Measurements from ENCODE around the gene RGS21. TPM values are rescaled to one million over a fixed set of nuclear protein-coding genes. Genes with fewer than 3 reads are reported as not detected.

The RGS21 gene
- total RNA-seq, 2 experiments from 2014 or later, result not detected

GRCh38 chr1:192386051-192386650, 69.4 kb downstream of the RGS21 start:
- Mint-ChIP-seq H3K9me3 (no peaks in the 10 kb centered on the region), H3K4me1 (ENCODE audit: low read depth) (no peaks in the 10 kb centered on the region), H3K4me3 (no peak overlapping the region), H3K27me3 (no peaks in the 10 kb centered on the region), H3K27ac (no peak overlapping the region), H3K36me3 (no peaks in the 10 kb centered on the region)
- no peak for DNase-seq
- CTCF ChIA-PET, result no interaction called here
- POLR2A ChIA-PET, result no interaction called here
- intact Hi-C loops (cut with micrococcal nuclease), result no loop called here

- DNase-seq, result no peak
- ChIA-PET POLR2A (no interaction called here), CTCF (no interaction called here)
- Mint-ChIP-seq H3K27me3 (no peaks in the 10 kb centered on the region), H3K27ac (no peak overlapping the region), H3K9me3 (no peaks in the 10 kb centered on the region), H3K4me3 (no peak overlapping the region), H3K4me1 (ENCODE audit: low read depth) (no peaks in the 10 kb centered on the region), H3K36me3 (no peaks in the 10 kb centered on the region)
- intact Hi-C loops (cut with micrococcal nuclease), result no loop called here
Observed at GRCh38 chr1:192395211-192395610, 78.4 kb downstream of the RGS21 start.

GRCh38 chr1:192395895-192396294, 79.1 kb downstream of the RGS21 start:
- no peaks in the 10 kb centered on the region for H3K9me3 Mint-ChIP-seq
- ChIA-PET POLR2A (no interaction called here), CTCF (no interaction called here)
- no peaks in the 10 kb centered on the region for H3K36me3 Mint-ChIP-seq
- H3K27ac Mint-ChIP-seq, result no peak overlapping the region
- H3K4me3 Mint-ChIP-seq, result no peak overlapping the region
- no peaks in the 10 kb centered on the region for H3K27me3 Mint-ChIP-seq
- DNase-seq, result no peak
- no peaks in the 10 kb centered on the region for H3K4me1 Mint-ChIP-seq (ENCODE audit: low read depth)
- intact Hi-C loops (cut with micrococcal nuclease), result no loop called here

GRCh38 chr1:192399161-192399560, 82.4 kb downstream of the RGS21 start:
- intact Hi-C loops (cut with micrococcal nuclease), result no loop called here
- no peaks in the 10 kb centered on the region for H3K27me3 Mint-ChIP-seq
- H3K9me3 Mint-ChIP-seq, result no peaks in the 10 kb centered on the region
- no peak overlapping the region for H3K4me3 Mint-ChIP-seq
- H3K27ac Mint-ChIP-seq, result no peak overlapping the region
- H3K4me1 Mint-ChIP-seq (ENCODE audit: low read depth), result no peaks in the 10 kb centered on the region
- no peaks in the 10 kb centered on the region for H3K36me3 Mint-ChIP-seq
- POLR2A ChIA-PET, result no interaction called here
- DNase-seq, result no peak
- CTCF ChIA-PET, result no interaction called here

GRCh38 chr1:192401825-192402224, 85.0 kb downstream of the RGS21 start:
- H3K27ac Mint-ChIP-seq, result no peak overlapping the region
- ChIA-PET CTCF (no interaction called here), POLR2A (no interaction called here)
- H3K4me1 Mint-ChIP-seq (ENCODE audit: low read depth), result no peaks in the 10 kb centered on the region
- no peaks in the 10 kb centered on the region for H3K36me3 Mint-ChIP-seq
- DNase-seq, result no peak
- H3K4me3 Mint-ChIP-seq, result no peak overlapping the region
- H3K9me3 Mint-ChIP-seq, result no peaks in the 10 kb centered on the region
- intact Hi-C loops (cut with micrococcal nuclease), result no loop called here
- no peaks in the 10 kb centered on the region for H3K27me3 Mint-ChIP-seq

DNA sequence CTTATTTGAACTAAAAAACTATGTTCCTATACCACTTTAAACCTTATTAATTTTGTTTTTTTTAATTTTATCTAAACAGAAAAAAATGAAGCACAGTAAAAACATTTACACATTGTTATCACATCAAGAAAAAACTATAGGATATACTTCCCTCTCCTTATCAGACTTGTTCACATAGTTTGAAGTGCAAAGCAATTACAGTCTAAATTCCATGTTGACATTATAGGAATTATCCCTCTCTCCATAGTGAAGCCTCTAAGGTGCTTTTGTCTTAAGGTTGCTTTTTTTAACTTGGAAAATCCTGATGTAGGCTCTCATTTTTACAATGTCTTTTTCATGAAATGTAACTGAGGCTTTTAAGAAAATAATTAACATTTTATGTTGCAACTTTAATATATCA, 85.8 kb downstream of the RGS21 start:
- Mint-ChIP-seq H3K36me3 (no peaks in the 10 kb centered on the region), H3K27ac (no peak overlapping the region), H3K4me1 (ENCODE audit: low read depth) (no peaks in the 10 kb centered on the region), H3K4me3 (no peak overlapping the region), H3K9me3 (no peaks in the 10 kb centered on the region), H3K27me3 (no peaks in the 10 kb centered on the region)
- no peak for DNase-seq
- CTCF ChIA-PET, result no interaction called here
- POLR2A ChIA-PET, result no interaction called here
- intact Hi-C loops (cut with micrococcal nuclease), result no loop called here

DNA sequence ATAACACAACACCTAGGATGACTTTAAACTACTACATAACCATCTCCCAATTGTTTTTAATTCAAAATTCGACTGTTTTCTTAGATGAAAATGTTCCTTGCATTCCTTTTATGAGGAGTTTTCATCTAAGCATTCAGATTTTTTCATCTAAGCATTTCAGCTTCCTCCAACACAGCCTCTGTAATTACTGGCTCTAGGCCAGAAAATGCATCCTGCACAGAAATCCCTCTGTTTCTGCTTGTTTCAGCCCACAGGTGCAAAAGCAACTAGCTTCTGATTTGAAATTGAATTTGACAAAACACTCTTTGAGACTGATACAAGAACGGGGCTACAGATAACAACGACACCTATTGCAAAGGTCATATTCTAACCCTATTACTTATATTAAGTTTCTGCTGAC, 90.4 kb downstream of the RGS21 start:
- intact Hi-C loops (cut with micrococcal nuclease), result no loop called here
- ChIA-PET POLR2A (no interaction called here), CTCF (no interaction called here)
- H3K4me1 Mint-ChIP-seq (ENCODE audit: low read depth), result no peaks in the 10 kb centered on the region
- H3K36me3 Mint-ChIP-seq, result no peaks in the 10 kb centered on the region
- H3K9me3 Mint-ChIP-seq, result no peaks in the 10 kb centered on the region
- DNase-seq, result no peak
- H3K4me3 Mint-ChIP-seq, result no peak overlapping the region
- H3K27ac Mint-ChIP-seq, result no peak overlapping the region
- no peaks in the 10 kb centered on the region for H3K27me3 Mint-ChIP-seq

Other genes starting within 250 kb of the RGS21 start
- under 1 TPM; 0.19 TPM for gene RGS18, start 158.5 kb upstream of the RGS21 start, total RNA-seq

All from activated CD4-positive, alpha-beta memory T cell treated with anti-CD3 and anti-CD28 coated beads for 36 hours (primary cell).